Ammon's horn (tissue), 1 donor: ENCODE measurements around the gene TTC7B.
A peak's percentile ranks its signal among the peaks of the same experiment; 100 is the strongest.

ENCODE experiments used
- DNase-seq: peaks from one replicate; pipeline ENCODE4 v3.0.0-alpha.2; 2016; ENCODE audit warnings: low spot score

The TTC7B gene

GRCh38 chr14:90805662-90806540, 10.3 kb downstream of the TTC7B start:
- DNase-seq: peak; percentile 72

DNA sequence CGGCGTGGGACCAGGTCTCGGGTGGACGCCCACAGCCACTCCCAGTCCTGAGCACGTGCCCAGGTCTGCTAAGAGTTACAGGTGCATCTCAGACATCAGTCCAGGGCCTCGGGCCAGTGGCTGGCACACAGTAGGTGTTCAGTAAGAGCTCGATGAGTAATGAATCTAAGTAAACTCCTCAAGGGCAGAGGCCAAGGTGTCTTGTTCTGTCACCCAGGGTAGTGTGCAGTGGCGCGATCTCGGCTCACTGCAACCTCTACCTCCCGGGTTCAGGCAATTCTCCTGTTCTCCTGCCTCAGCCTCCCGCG, 11.2 kb downstream of the TTC7B start:
- no peak for DNase-seq

DNA sequence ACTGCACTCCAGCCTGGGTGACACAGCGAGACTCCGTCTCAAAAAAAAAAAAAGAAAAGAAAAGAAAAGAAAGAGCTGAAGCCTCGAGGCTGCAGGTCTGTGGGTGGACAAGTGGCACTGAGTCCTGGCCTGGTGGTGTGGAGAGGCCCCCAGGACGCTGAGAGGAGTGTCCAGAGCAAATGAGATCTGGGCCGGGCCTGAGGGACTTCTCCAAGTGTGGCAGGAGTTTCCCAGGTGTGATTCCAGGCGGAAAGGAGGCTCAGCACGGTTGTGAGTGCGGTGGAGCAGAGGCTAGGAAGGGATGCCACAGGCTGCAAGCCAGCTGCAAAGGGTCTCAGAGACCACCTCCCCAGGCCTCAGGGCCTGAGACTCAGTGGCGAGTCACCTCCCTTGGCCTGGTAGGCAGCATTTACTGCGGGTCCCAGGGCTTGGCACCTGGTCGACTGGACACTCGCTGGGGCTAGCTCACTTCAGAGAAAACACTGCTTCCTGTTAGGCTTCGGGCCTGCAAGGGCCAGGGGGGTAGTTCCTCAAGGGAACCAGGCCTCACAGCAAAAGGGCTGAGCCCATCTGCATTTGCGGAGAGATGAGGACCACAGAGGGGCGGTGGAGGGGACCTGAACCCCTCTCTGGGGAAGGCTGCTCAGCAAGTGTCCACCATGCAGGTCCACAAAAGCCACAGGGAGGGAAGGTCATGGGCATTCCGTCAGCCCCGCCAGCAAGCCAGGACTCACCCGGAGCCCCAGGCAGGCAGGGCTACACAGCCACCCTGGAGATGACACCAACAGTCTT, 11.7 kb downstream of the TTC7B start:
- no peak for DNase-seq

GRCh38 chr14:90803249-90803648, 13.0 kb downstream of the TTC7B start:
- DNase-seq: no peak

DNA sequence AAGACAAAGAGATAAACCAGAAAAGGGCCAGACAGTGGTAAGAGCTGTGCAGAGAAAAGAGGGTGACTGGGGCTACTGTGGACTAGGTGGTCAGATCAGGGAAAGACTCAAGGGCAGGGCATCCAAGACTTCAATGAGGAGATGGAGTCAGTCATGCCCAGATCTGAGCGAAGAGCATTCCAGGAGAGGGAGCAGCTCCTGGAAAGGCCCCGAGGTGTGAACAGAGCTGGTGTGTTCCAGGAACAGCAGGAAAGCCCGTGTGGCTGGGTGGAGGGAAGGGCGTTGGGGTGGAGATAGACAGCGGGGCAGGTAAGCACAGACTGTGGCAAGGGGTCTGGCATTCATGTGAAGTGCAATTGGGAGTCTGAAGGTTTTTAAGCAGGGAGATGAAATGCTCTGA, 16.8 kb downstream of the TTC7B start:
- DNase-seq: no peak

GRCh38 chr14:90797919-90798318, 18.3 kb downstream of the TTC7B start:
- DNase-seq: no peak

DNA sequence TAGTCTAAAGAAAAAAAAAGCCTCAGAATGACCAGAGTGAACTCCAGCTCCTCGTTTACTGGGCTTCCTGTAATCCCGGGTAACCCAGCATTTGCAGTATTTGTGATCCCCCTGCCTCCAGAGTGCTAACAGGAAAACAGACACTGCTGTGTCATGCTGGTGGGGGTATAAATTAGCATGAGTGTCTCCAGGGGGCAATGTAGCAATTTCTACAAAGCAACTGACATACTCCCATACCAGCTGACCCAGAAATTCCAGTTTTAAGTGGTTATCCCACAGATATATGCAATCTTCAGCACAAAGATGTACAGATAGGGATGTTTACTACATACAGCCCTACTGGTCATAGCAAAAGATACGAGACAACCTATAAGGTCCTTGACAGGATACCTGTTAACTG, 18.8 kb downstream of the TTC7B start:
- DNase-seq: no peak

GRCh38 chr14:90796329-90796728, 19.9 kb downstream of the TTC7B start:
- DNase-seq: peak; percentile 54

DNA sequence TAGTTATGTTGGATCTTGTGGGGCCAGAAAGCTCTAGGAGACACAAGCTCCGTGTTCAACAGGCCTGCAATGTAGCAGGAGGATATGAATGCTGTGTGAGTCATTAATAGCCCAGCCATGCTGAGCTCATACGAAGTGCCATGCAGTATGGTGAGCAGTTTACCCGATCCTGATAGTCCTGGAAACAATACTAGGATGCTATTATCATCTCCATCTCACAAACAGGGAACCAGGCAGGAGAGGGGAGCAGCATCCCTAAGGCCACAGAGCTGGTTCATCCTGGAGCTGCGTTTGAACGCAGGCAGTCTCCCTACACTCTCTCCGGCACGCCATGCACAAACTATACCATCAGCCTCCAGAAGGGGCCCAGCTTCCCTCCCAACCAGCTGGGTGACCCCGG, 20.5 kb downstream of the TTC7B start:
- DNase-seq: peak; percentile 59

DNA sequence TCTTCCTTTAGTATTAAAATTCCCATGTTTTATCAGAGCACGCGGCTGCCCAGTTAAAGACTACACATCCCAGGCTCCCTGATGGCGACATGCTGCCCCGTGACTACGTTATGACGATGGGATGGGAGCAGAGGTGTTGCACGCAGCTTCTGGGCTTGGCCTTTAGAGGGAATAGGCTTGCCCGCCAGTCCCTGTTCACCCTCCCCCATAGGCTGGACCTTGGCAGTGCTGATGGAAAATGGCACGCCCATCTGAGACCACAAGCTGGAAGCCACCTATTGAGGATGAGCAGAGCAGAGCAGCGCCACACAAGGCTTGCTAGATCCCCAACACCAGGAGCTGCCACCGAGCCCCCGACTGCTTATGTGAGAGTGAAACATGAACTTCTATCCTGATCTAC, 24.7 kb downstream of the TTC7B start:
- no peak for DNase-seq

DNA sequence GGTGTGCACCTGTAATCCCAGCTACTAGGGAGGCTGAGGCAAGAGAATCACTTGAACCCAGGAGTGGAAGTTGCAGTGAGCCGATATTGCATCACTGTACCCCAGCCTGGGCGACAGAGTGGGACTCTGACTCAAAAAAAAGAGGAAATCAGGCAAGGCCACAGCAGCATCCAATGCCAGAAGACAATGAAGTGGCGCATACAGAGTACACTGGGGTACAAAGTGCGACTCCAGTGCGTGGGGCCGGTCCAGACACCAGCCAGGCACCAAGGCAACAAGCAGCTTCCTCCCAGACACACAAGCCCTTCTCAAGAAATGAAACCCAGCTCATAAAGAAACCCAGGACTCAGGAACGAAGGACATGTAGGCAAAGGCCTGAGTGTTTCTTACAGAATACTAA, 28.2 kb downstream of the TTC7B start:
- peak; percentile 64 for DNase-seq

GRCh38 chr14:90785876-90786450, 30.3 kb downstream of the TTC7B start:
- no peak for DNase-seq

DNA sequence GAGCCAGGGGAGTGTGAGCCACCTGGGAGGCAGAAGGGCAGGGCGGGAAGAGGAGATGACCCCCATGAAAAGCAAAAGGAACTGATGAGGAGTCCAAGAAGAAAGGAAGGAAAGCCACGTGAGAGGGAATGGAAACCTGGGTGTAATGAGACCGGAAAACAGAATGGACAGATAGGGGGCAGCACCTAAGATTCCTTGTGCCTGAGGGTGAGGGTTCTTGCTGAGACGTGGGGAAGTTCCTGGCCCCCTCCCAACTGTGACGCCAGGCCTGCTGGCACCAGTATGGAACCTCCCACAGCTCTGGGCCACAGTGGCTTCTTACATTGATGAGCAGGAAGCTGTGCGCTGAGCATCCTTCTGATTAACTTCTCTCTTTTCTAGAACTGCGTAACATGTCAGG, 30.8 kb downstream of the TTC7B start:
- peak; percentile 88 for DNase-seq

DNA sequence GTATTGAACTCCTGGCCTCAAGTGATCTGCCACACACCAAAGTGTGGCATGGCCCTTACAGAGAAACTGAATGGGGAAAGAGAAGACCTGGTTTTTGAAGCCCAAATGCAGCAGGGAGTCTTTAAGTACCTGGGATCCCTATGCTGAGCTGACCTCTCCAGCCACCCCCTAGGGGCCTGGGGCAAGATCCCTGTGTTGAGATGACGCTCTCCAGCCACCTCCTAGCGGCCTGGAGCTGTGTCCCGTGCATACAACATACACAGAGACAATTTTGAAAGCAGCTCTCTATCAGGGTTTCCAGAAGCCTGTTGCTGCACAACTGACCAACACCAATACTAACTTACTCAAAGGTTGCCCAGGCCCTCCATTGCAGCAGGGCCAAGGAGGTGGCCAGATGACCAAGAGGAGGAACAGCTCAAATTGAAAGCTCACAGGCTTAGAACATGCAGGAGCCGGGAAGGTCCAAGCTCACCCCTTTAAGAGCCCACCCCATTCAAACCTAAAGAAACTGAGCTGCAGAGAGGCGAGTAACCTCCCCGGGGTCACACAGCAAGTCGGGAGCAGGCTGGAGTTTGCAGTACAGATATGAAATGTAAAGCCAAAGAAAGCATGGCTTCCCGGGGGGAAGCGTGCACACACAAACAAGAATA, 31.5 kb downstream of the TTC7B start:
- DNase-seq: no peak

DNA sequence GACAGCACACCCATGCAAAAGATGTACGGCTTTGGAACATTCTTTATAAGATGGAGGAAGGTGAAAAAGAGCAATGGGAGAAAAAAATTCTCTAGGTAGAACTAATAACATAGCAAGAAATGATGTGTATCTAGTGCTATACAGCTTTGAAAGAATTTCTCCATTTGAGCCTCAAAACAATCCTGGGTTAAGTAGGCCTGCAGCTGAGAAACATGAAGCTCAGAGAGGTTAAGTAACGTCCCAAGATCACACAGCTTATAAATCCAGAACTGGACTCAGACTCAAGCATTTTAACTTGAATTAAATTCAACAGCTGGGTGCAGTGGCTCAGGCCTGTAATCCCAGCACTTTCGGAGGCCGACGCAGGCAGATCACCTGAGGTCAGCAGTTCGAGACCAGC, 32.9 kb downstream of the TTC7B start:
- no peak for DNase-seq

GRCh38 chr14:90782892-90783291, 33.3 kb downstream of the TTC7B start:
- no peak for DNase-seq

GRCh38 chr14:90781876-90782275, 34.4 kb downstream of the TTC7B start:
- no peak for DNase-seq

GRCh38 chr14:90781344-90781761, 34.9 kb downstream of the TTC7B start:
- no peak for DNase-seq

DNA sequence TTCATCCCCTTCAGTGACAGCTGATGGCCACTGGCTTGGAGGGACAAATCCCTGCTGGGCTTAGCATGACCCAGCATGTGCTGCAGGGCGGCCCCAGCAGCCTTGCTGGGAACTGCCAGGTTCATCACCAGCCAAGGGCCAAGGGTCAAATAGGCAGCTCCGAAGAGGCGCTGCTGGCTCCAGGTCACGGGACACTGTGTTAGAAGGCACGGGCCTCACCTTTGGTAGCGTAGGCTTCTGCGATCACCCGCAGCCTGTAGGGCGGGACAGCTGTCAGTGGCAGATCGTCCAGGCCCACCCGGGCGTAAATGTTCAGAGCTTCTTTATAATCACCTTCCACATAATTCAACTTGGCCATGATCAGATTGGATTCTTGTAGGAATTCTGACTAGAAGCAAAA, 35.7 kb downstream of the TTC7B start:
- no peak for DNase-seq

DNA sequence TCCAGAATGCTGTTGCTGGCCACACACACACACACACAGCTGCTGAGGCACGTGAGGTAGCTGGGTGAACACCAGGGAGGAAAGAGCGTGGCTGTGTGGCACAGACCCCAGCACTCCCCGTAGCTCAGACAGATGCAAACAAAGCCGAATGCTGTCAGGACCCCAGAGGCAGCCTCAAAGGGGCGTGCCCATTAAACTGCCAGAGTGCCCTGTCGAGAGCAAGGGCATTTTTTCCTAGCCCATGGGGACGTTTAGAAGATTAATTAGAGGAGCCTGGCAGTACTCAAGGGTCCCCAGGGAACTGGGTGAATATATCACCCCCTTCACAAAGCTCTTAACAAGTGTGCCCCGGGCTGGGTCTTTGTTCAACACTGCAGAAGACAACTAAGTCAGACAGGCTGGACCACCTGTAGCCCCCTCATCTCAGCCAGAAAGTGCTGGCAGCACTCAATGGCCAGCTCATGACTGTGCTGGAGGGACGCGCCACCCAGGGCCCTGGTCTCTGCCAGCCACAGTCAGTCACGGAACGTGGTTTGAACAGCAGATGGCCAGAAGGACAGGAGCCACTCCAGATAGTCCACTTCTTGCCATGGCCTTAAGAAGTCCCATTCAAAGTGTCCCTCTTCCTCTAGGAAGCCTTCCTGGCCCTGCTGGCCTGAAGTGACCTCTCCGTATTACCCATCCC, 37.5 kb downstream of the TTC7B start:
- DNase-seq: no peak

DNA sequence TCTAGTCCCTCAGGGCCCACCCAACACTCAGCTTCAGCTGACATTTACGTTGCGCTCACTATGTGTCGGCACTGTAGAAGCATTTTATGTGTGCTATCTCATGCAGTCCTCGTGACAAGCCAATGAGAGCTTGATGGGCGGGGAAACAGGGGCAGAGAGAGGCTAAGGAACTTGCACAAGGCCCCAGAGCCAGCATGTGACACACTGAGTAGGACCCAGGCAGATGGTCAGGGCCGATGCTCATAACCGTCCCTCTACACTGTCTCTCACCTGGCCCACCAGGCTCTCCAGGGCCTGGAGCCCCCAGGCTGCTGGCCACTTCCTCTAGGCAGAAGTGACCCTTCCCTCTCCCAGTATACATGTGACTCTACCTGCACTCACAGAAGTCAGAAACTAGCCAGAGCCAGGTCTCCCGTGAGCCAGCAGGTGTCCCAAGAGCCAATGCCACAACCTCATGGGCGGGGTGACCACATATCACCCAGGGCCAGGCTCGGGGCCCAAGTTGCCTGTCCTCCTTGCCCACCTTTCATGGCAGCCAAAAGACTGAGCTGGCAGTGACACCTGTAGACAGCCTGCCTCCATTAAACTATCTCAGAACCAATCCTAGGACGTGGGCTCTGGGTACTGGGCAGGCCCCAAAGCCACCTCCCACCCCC, 38.3 kb downstream of the TTC7B start:
- DNase-seq: no peak
